Colon (tissue), 2 donors: ENCODE data around the gene FGGY.

Experiments
- FAIRE-seq: peaks from 2 replicates; lab custom pipeline; 2012; peaks lifted over from hg19 to GRCh38; lab: Jason Lieb, UNC
- donor health status: control.
- donor health status: control.

Gene FGGY

DNA sequence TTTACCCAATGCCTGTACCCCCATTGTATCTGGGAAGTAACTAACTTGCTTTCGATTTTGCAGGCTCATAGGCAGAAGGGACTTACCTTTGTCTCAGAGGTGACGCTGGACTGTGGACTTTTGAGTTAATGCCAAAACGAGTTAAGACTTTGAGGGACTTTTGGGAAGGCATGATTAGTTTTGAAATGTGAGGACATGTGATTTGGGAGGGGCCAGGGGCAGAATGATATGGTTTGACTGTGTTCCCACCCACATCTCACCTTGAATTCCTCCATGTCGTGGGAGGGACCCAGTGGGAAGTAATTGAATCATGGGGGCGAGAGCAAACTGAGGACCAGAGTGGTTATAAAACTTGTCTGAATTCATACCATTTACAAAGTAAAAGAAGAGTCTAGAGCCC lies 440.7 kb downstream of the FGGY start:
- FAIRE-seq, result no peak

DNA sequence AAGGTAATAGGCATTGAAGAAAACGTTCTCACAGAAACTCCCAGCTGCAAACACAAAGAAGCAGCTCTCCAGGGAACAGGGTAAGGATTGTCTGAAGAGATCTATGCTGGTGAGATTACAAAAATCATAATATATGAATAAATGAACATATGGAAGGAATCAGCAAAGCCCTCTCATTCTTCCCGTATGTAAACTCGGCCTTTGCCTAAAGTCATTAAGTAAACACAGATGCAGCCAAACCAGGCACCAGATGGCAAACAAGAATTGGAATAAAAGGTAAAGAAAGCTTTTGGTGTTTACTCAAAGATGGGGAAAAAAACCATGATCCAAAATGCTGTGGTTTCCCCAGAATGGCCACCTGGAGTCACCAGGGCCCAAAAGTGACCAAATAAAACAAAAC lies 441.3 kb downstream of the FGGY start:
- FAIRE-seq, result no peak

- no peak for FAIRE-seq
Observed at GRCh38 chr1:59738591-59739015, 441.7 kb downstream of the FGGY start.

GRCh38 chr1:59739111-59739510 lies 442.2 kb downstream of the FGGY start:
- no peak for FAIRE-seq

- no peak for FAIRE-seq
Observed at GRCh38 chr1:59742526-59742925, 445.6 kb downstream of the FGGY start.

- no peak for FAIRE-seq
Observed at GRCh38 chr1:59743324-59744091, 446.6 kb downstream of the FGGY start.

DNA sequence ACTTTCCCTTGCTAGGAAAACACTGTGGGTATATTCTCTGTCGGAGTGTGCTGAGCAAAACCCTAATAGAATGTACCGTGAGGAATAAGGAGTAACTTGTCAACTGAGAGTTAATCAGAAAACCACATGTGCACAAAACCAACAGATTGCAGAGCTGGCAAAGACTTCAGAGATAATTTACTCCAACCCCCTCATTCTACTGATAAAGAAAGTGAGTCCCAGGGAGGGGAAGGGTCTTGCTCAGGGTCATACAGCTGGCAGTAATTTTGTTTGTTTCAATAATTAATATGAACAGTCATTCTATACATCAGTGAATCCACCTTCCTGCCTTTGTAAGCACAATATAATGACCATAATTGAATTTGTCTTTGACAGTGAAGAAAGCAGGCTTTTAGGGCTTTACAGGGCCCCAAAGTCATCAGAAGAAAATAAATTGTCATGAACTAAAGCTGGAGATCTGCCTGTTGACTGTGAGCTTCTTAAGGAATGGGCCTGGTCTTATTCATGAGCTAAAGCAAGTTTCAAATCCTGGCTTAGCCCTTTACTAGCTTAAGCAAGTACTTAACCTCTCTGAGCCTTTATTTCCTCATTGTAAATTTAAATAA lies 450.6 kb downstream of the FGGY start:
- no peak for FAIRE-seq

DNA sequence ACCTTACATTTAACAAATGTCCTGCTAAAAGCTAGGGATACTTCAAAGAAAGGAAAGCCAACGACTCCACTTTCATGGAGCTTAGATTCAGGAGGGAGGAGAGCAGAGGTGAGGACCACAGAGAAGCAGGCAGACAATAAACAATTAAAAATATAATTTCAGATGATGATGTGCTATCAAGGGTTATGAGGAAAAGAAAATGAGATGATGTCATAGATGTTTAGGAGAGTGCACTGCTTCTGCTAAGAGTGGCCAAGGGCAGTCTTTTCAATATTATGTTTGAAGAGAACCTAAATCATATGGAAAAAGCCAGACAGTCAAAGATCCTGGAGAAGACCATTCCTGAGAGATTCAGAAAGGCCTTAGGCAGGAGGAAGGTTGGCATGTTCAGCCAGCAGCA lies 451.2 kb downstream of the FGGY start:
- no peak for FAIRE-seq

- no peak for FAIRE-seq
Observed at GRCh38 chr1:59750328-59751003, 453.6 kb downstream of the FGGY start.

DNA sequence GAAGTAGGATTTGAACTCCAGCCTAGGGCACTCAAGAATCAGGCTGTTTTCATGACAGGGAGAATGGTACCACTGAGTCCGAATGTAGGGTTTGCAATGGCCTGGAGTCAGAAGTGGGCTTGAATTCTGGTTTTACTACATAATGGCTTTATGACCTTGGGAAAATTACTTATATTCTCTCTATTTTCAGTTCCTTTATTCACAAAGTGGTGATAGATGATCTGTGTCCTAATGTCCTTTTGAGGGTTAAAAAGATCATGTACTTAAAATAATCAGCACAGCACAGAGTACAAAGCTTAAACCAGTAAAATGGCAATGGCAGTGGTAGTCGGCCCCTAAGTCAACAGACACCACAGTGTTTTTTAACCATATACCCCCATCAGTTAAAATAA lies 454.1 kb downstream of the FGGY start:
- FAIRE-seq, result no peak

- FAIRE-seq, result no peak
Observed at GRCh38 chr1:59751801-59752200, 454.9 kb downstream of the FGGY start.

DNA sequence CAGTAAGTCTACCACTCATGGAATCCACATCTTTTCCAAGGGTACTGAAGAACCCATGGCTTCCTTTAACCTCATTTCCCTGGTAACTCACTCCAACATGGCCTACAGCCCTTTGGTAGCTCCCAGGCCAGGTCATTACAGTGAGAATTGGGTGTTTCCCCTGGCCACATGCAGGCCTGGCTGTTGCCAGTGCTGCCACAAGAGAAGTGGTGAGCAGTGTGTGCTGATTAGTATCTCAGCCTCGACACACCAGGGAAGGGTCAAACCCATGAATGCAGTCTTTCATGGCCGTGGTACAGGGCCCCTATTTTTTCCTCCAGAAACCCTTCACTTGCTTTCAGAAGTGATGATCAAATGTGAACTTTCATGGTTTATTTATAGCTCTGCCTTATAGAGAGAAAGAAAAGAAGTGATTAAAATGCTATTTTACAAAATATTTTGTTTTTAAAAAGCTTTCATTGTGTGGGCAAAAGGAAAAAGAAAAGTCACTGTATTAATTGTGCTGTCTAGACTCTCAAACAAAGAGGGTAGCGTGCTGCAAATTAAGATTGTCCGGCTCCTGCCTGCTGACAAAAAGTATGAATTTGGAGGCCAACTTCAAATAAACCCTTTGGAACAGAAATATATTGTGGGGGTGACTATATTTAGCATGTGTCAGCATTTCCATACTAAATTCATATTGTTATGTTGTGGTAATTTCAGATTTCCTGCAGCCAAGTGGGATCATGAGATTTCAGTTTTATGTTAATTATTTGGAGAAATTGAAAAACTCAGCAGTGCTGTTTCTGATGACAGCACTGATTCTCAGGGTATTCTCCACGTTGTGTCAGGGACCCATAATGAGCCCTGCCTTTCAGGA lies 455.9 kb downstream of the FGGY start:
- FAIRE-seq, result no peak

GRCh38 chr1:59755069-59755685 lies 458.3 kb downstream of the FGGY start:
- no peak for FAIRE-seq

GRCh38 chr1:59757197-59757747 lies 460.4 kb downstream of the FGGY start:
- FAIRE-seq, result no peak

DNA sequence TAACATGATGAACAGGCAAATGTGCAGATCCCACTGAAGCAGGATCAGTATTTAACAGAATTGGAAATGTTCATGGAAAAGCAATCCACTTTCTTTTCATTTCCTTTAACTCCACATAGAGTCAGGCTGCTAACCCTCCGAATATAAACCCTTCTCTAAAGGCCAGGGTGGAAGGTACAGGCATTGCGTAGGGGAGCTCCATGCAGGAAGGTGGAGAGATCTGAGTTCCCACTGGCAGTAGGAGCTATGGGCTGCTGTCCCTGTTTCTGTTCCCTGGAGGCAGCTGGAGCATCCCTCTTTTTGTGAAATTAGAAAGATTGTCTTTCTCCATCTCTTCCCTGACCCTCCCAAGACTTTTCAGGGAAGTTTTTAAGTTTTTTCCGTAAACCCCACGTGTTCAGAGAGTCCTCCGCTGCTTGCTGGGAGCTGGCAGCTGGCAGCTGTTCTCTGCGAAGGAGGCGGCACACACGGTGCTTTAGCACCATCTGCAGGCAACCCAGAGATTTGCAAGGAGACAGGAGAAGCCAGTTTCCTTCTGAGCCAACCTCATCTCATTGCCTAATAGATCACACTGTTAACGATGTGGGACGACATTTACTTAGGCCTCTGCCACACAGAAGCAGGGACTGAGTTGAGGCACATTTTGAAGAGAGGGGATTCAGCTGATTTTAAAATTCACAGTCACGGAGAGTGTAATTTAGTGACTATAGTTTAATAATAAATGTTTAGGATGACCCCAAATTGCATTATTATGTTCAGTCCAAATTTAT lies 462.4 kb downstream of the FGGY start:
- FAIRE-seq, result no peak

DNA sequence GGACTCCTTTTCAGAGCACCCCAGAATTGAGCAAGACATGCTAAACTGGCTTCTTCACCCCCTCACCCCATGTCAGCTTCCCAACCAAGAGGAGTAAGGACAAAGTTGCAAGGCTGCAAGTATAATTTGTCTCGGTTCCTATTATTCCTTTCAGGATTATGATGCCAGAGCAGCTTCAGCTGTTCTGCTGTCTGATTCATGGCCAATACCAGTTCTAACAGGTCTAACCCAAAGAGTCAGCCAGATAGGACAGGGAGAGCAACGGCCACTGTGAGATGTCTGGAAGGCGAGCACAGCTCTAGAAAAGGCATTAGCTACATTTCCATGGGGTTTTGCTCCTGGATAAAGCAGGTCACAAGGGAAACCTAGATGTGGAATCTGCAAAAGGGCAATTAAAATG lies 464.5 kb downstream of the FGGY start:
- no peak for FAIRE-seq

DNA sequence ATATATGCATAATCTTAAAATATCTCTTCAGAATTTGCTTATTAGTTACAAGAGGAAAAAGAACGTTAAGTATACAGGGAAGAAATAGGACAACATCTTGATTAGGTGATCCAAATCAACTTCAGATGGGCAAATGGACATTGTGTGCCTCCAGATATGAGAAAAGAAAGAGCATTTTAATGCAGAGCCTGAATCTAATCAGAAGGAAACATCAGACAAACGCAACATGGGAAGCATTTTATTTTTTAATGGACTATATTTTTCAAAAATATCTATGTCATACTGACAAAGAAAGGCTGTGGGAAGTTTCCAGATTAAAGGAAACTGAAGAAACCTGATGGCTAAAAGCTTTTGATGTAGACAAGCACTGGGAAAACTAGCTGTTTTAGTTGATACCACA lies 466.5 kb downstream of the FGGY start:
- FAIRE-seq, result no peak

- FAIRE-seq, result no peak
Observed at GRCh38 chr1:59765011-59765730, 468.3 kb downstream of the FGGY start.

DNA sequence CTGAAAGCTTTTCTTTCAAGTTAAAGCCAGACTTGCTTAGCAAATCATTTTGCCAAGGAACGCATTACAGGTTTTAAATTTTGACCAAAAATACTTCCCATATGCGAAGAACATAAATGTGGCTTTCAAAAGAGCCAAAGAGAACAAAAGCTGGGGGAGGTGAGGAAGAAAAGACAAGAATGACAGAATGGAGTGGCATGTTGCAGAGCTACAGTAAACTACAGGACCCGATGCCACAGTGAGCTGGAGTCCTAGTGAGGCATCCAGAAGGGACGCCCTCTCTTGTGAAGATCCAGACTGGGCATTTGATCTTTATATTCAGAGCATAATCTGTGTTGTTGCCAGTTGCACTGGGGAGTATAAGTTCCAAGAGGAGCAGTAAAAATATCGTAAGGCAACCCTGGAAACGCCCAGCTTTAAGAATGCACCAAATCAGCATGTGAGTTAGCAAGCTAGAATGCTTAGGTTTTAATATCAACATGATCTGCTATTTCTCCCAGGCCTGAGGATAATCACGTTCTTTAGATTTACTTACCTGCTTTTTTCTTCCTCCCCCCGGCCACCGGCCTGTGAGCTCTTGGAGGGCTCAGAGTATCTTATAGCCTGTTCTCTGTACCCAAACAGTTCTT lies 469.4 kb downstream of the FGGY start:
- no peak for FAIRE-seq

DNA sequence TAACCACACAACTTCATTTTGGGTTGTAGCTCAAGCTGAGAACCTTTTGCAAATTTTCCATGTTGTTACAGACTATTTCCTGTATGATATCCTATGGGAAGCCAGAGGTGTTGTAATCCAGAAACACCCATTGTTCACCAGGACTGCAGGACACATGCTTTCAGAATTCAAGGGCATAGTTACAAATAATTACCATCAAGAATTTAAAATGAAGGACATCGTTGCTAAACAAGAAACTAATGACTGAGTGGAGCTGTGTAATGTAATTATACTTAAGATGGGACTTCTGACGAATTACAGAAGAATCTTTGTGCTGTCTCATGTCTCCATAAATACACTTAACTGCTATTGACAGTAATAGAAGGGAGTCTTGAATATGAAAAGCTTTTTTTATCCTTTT lies 470.2 kb downstream of the FGGY start:
- FAIRE-seq, result no peak
